Stimulated activated CD8-positive, alpha-beta memory T cell treated with anti-CD3 and anti-CD28 coated beads, Interleukin-15, amount 100 ng/mL, for 24 hours (primary cell): ENCODE results near the gene ROBO2.

Source experiments
- DNase-seq: peaks from one replicate; pipeline ENCODE4 v3.0.0-alpha.2; 2020; ENCODE audit warnings: low read depth

Gene ROBO2

DNA sequence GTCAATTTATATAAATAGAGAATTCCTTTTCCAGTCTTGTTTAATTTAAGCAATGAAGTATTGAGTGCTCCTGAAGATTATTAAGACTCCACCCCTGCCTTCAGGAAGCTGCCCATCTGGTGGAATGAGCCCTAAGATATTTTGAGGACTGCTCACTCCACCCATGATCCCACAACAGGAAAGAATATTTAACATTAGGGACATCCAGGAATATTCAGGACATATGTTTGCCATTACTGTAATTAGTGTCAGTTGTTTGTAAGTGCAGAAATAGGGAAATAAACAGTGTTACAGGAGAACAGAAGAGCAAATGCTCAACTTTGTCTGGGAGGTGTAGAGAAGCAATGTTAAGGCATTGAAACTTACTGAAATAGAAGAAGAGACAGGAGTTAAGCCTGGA, 375.0 kb downstream of the ROBO2 start:
- DNase-seq: no peak

- no peak for DNase-seq
Observed at GRCh38 chr3:77420336-77420735, 380.4 kb downstream of the ROBO2 start.

GRCh38 chr3:77421916-77422315, 382.0 kb downstream of the ROBO2 start:
- DNase-seq: no peak

DNA sequence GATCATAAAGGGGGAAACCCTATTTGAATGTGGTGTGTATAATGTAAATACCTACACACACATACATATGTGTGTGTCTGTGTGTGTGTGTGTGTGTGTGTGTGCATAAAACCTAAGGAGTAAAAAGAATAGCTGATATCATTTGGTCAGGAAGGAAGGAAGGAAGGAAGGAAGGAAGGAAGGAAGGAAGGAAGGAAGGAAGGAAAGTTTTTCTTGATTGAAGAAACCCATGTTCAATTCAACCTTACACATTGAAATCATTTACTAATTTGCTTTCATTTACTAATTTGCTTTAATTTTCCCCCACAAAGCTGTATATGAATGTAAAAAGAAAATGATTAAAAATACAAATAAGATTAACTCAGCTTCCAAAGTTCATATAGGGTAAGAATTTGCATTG, 386.6 kb downstream of the ROBO2 start:
- no peak for DNase-seq

DNA sequence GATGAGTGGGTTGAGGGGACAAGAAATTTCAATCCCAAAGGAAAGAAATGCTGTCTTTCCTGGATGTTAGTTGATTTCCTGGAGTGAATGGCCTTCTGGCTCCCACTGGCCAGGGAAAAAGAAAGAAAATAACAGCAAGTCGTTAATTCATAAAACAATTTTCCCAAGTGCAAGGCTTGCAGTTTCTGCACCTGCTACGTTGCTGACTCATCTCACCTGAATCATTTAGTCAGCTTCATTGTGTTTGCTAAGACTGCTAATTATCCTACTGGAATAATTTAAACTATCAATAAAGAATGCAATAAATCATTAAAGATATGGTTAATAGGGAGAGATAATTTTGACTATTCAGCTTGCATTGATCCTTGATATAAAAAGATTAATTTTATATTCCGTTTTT, 387.6 kb downstream of the ROBO2 start:
- DNase-seq: no peak

- no peak for DNase-seq
Observed at GRCh38 chr3:77436908-77437307, 397.0 kb downstream of the ROBO2 start.

DNA sequence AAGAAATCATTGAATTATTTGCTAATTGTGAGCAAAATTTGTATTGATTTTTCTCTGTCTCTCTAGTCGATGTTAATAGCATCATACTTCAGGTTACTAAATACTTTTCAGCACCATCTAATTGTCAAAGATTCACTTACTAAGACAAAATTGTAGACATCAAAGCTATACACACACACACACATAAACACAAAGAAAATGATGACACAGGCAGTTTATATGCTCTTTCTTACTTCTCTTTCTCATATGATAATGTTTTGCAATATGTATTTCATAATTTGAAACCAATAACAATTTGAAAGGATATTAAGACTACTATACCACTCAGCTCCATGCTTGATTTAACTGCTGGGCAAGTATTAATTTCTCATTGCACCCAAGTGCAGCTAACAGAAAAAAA, 406.2 kb downstream of the ROBO2 start:
- DNase-seq: no peak

DNA sequence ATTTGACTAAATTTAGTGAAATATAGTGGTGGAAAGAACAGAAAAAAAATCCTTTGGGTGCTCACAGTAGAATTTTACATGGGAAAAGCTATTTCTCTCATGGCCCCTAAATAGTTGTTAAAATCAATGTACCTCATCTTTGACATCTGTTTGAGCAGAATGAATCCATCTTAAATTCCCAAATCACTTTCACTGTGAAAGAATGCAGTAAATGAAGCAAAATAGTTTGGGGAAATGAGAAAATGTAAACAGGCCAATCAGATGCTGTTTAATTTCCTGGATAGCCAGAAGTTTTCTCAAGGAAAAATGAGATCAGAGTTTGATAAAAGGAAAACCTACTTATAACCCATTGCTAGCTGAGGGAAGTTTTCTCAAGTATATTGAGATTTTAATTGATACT, 406.9 kb downstream of the ROBO2 start:
- DNase-seq: no peak

DNA sequence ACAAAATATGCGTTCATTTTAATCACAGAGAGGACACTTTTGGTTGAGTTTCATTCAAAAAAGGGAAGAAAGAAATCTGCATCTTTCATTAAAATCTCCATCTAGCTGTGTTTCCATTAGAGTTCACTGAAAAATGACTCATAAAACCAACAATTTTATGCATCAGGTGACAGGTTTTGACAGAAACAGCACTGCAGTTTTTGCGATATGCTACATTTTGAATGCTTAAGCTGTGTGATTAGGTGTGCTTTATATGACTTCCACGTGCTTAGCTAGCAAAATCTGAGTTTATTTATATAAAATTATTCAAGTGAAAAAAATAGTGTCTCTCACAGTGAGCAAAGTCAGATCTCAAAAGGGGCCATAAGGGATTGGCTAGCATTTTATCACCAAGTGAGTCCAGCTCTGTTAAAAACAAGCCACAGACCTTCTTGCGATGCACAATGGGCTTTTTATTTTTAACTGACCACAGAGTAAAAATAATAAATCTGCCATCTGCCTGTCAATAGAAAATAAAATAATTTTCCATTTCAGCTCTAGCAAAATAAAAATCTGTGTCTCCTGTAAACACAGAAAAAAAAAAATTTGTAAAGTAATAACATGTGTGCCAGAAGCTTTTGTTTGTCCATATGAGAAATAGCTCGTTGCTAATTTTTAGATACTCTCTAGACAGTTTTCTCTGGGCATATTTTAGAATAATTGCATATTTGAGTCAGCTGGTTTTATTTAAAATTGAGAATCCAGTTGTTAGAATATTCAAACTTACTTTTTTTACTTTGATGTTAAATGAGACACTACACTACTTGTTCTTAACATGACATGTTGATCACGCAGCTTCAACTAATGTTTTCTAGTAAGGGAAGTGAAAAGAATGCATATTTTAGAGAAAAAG, 409.8 kb downstream of the ROBO2 start:
- no peak for DNase-seq

DNA sequence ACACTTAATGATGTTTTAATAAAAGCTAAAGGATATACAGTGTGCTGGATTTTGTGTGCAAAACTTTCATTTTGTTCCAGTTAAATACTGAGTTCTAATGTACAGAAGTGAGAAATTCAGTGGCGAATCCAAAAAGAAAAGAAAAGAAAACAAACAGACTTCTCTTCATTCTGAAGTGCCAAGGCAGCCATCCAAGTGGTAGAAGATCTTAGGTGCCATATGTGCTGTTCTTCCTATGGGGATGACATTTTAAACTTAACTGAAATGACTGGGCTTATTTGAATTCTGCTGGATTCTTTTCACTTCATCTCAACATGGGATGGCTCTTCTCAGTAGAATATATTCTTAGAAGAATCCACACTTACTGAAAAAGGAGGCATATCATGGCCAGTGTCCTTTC, 416.5 kb downstream of the ROBO2 start:
- no peak for DNase-seq

- DNase-seq: no peak
Observed at GRCh38 chr3:77456906-77457305, 417.0 kb downstream of the ROBO2 start.

- no peak for DNase-seq
Observed at GRCh38 chr3:77459926-77460325, 420.0 kb downstream of the ROBO2 start.

GRCh38 chr3:77460326-77460725, 420.4 kb downstream of the ROBO2 start:
- DNase-seq: no peak

GRCh38 chr3:77462951-77463350, 423.1 kb downstream of the ROBO2 start:
- no peak for DNase-seq

- no peak for DNase-seq
Observed at GRCh38 chr3:77464111-77464688, 424.3 kb downstream of the ROBO2 start.

- no peak for DNase-seq
Observed at GRCh38 chr3:77466562-77467115, 426.7 kb downstream of the ROBO2 start.

GRCh38 chr3:77467702-77468625, 428.1 kb downstream of the ROBO2 start:
- no peak for DNase-seq

DNA sequence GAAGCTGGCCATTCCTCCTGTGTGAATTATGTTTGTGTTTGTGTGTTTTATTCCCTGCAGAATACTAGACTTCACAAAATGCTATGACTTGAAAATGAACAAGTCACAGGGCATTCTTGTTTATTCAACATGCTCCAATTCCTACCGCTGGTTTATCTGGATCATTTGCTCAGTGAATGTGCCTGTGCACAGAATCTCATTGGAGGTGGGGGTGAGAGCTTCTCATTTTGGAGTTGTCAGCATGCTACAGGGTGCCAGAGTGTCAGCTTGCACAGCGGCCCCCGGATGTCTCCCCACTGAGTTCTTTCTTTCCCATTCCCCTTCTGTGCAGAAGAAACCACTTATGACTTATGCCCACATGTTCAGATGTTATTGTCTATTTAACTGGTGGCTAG, 428.7 kb downstream of the ROBO2 start:
- DNase-seq: no peak

DNA sequence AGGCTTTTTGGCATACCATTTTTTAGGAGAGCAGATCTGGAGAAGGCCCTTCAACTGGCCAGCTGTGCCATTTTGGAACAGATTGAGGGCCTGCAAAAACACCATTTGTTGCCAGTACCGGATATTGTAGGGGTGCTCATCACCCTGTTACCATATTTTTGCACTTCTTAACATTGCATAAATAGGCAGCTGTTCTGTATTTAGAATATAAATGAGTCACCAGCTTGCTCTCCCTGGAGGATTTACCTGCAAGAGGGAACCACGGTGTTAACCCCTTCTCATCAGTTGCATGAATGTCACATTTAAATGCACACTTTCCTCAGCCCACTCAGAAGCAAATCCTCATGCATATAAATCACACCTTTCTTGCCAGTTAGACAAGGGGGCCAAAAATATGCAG, 435.6 kb downstream of the ROBO2 start:
- DNase-seq: no peak

- DNase-seq: no peak
Observed at GRCh38 chr3:77479021-77479420, 439.1 kb downstream of the ROBO2 start.

DNA sequence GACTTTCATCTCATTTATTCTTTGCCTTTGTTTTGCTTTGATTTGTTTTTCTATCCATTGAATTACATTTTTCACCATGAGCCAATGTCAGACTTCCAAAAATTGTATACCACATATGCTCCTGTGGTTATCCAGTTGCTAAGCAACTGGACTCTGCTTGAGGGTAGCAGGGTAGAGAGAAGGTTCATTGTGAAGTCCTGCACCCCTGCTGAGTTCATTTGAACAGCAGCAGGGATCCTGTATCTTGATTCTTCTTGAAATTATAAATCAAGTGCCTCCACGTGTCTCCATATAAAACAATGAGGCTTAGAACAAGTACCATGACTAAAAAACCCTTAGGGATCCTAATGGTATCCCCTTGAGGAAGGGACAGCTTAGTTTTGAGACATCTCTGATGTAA, 449.3 kb downstream of the ROBO2 start:
- no peak for DNase-seq

DNA sequence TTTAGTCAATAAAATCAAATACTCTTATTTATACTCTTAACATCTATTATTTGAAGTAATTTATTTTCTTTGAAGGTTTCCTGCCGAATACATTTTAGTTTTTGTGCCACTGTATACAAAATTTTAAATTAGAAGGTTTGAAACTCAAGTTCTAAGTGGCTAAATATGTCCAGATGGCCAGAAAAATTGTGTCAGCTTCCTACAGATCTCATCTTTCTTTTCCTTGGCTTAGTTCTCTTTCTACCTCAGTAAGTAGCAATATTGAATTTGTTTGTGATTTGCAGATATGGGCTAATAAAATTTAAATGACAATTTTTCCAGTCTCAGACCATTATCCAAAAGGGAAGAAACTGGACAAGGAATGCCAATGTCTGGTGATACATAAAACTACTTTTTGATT, 452.1 kb downstream of the ROBO2 start:
- no peak for DNase-seq
